SU-DHL-6 (cell line): Measurements from ENCODE around the gene EPHB6.

Source experiments
- EZH2phosphoT487 ChIP-seq: fragments of 200-600 bp; sonication (generic), shearing (Covaris generic); conservative IDR thresholded peaks from 2 replicates; pipeline ENCODE4 v1.6.1; 2018; ENCODE audit warnings: mild to moderate bottlenecking, antibody characterized with exemption, low read length, moderate library complexity, mixed read lengths
- TF ChIP-seq, protein P1 (sequence below): fragments of 200-600 bp; sonication (generic); IDR thresholded peaks from one replicate; pipeline ENCODE4 v1.5.1; 2017; ENCODE audit warnings: antibody characterized with exemption, mild to moderate bottlenecking, low read length, moderate library complexity; ENCODE audit not compliant: insufficient read depth, poor library complexity, severe bottlenecking

DNA sequence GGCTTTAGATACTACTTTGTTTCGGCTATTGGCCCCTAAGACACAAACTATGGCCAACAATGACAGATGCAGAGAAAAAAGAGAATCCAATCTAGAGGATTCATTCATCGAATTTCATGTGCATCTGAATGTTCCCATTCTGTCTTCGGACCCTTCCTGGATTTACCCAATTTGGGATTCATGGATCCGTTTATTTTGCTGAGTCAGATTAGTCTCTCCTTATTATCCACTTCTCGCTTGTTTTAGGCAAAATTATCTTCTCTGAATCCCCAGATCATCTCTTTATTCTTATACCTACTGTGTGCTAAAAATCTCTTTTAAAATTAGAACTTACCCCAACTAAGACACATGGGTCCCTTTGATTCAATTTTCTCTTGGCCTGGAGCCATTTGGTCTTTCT is 24.2 kb downstream of the EPHB6 start:
- TF ChIP-seq, protein P1, sequence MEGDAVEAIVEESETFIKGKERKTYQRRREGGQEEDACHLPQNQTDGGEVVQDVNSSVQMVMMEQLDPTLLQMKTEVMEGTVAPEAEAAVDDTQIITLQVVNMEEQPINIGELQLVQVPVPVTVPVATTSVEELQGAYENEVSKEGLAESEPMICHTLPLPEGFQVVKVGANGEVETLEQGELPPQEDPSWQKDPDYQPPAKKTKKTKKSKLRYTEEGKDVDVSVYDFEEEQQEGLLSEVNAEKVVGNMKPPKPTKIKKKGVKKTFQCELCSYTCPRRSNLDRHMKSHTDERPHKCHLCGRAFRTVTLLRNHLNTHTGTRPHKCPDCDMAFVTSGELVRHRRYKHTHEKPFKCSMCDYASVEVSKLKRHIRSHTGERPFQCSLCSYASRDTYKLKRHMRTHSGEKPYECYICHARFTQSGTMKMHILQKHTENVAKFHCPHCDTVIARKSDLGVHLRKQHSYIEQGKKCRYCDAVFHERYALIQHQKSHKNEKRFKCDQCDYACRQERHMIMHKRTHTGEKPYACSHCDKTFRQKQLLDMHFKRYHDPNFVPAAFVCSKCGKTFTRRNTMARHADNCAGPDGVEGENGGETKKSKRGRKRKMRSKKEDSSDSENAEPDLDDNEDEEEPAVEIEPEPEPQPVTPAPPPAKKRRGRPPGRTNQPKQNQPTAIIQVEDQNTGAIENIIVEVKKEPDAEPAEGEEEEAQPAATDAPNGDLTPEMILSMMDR: no peak
- TF ChIP-seq EZH2phosphoT487: no peak
